Superior temporal gyrus (tissue), 1 donor: ENCODE data around the gene EP400.

ENCODE experiments used
- DNase-seq: peaks from one replicate; pipeline ENCODE4 v3.0.0-alpha.2; 2016; ENCODE audit errors: extremely low spot score

Gene EP400

DNA sequence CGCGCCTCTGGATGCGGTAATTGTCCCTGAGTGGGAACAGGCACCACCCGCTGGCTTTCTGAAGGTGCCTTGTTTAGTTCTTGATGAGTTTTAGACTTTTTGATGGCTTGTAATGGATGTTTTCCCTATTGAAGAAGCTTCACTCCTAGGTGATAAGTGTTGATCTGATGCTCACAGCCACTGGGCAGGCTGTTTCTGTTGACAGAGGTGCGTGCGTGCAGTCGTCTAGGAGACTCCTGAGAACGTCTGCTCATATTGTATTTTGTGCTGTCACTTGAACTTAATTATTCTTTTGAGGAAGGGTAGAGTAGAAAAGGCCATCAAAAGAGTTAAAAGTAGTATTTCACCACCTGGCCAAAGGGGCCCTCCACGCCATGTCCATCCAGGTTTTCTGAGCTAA lies 70.5 kb downstream of the EP400 start:
- DNase-seq = no peak

DNA sequence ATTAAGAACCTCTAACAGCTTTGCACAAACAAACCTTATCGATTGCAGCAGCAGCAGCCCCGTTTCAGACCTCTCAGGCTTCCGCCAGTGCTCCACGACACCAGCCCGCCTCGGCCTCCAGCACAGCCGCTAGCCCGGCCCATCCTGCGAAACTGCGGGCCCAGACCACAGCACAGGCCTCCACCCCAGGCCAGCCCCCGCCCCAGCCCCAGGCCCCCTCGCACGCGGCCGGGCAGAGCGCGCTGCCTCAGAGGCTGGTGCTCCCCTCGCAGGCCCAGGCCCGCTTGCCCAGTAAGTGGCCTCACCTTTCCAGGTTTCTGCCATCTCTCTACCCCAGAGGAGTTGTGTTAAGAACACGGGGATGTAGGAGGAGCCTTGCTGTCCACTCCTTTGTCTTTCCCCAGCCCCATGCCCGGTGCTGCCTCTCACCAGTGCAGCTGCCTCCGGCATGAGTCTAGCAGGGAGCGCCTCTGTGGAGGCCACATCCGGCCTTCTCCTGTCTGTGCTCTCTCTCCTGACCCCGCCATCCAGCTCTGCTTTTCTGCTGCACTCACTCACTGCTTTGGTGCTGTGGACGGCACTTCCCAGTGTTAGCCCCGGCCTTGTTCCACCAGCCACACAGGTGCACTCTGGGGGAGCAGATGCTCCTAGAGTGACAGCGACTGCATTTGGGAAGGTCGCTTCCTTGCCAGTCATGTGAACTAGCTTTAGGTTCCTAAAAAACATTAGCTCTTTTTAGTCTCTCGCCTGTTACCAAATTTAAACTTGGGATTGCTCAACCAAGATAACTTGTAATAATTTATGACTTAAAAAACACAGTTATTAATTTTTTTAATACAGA lies 71.5 kb downstream of the EP400 start:
- DNase-seq = no peak

DNA sequence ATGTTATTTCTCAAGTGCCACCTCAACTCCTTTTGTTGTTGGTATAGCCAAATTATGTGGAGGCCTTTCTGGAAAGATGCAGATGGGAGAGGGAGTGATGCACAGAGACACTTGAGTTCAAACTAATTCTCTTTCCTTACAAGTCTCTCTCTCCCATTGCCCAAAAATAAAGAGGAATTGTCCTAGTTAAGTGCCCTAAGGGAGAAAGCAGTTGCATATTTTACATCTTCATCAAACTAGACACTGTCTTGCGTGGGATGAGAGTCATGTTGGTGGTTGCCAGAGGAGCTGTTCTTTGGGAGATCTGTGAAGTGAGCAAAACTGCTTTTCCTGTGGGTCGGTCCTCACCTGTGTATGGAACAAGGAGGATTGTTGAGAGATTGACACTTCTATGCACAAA lies 72.2 kb downstream of the EP400 start:
- no peak for DNase-seq

DNA sequence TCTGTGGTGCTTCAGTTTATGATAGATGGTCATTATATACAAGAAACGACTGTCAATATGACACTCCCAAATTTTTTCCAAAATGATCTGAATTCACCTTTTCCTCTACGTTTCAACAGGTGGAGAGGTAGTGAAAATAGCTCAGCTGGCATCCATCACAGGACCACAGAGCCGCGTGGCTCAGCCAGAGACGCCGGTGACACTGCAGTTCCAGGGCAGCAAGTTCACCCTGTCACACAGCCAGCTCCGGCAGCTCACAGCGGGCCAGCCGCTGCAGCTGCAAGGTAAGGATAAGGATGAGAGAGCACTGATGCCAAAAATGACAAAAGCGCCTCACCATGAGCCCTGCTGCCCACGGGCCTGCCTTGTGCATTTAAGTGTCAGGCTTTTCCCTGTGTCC lies 73.9 kb downstream of the EP400 start:
- no peak for DNase-seq

DNA sequence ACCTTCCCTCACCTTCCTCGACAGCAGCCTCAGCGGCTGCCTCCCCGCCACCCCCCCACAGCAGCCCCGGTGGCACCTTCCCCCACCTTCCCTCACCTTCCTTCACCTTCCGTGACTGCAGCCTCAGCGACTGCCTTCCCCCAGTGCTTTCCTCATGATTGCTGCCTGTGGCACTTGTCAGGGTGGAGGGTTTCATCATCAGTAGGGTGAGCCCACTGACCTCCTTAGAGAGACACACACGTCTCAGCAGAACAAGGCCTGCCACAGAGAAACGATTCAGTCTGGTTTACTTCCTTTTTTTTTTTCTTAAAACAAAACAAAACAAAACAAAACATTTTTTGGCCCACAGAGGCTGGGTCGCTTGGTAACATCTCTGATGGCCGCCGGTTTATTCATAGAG lies 75.0 kb downstream of the EP400 start:
- DNase-seq = no peak

DNA sequence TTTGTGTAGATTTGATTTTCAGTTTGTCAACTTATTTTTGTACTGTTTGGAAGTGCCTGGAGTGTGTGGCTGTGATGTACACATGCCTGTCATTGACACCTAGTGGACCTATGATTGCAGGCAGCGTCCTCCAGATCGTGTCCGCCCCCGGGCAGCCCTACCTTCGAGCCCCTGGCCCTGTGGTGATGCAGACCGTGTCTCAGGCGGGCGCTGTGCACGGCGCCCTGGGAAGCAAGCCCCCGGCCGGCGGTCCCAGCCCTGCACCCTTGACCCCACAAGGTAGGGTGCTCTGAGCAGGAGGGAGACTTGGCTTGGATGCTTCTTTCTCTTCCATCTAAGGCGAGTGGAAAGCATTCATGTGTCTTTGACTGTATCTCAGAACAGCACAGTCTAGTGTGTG lies 75.8 kb downstream of the EP400 start:
- DNase-seq = no peak

DNA sequence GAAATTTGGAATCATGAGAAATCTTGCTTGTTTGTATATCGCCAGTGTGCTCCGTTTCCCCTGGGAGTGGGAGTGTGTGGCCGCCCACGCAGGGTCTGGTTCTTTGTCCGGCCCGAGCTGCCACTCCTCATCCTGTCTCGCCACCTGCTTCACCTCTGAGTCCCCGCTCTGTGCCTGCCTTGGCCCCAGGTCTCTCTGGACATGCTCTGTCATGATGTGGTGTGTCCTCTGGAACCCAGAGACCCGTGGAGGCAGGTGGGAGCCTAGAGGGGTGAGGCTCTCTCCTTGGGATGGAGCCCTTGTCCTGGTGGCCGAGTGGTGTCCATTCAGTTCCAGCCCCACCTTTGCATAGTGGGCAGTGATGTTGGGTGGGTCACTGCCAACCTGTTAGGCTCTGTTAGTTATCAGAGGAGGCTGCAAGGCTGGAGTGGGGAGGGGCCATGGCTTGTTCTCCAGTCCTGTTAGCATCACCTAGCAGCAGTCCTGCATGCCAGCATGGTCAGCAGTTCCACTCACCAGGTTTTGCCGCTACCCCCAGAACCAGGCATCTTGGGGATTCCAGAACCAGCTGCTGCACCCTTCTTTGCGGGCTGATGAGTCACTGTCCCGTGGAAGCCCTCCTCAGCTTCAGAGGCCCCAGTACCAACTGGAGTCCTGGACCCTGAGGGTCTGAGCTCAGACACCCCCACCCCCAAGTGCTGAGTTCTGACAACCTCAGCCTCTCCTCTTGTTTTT lies 76.5 kb downstream of the EP400 start:
- no peak for DNase-seq

DNA sequence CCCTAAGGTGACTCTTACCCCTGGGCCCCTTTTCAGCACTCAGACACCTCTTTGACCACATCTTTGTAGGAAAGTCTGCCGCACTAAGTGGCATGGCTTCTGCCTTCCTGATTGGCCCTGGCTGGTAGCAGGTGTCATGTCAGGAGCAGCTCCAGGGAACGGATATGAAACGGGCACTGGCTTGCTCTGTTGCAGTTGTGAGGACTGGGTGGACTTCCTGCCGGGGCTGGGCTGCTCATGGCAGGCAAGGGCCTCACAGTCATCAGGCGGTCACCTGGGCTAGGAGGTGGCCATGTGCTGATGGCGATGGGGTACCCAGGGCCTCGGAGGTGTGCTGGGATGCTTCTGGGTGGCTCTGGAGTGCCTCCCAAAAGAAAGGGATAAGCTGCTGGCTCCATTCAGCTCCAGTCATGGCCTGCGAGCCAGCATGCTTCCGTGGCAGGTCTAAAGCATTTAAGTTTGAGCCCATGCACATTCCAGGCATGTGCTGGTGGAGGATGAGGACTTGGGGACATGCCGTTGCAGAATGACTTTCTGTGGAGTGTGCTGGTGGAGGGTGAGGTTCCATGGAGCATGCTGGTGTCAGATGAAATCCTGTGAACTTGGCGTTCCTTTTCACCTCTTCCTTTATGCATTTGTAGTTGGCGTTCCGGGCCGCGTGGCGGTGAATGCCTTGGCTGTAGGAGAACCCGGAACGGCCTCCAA lies 77.2 kb downstream of the EP400 start:
- DNase-seq = no peak

DNA sequence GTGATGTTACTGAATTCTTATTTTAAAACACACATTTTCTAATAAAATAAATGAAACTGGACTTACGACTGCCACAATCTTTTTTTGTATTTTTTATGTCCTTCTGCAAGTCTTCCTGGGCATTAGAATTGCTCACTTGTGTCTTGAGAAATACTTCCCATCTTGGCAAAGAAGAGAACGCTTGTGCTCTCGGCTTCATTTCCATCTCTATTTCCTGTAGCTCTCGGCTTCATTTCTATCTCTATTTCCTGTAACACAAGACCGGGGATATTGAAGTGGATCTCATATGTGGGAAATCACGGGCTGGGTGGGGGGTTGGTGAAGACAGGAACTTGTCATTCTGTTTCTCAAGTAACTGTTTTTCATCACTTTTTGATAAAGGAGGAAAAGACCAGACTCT lies 77.9 kb downstream of the EP400 start:
- DNase-seq = no peak

DNA sequence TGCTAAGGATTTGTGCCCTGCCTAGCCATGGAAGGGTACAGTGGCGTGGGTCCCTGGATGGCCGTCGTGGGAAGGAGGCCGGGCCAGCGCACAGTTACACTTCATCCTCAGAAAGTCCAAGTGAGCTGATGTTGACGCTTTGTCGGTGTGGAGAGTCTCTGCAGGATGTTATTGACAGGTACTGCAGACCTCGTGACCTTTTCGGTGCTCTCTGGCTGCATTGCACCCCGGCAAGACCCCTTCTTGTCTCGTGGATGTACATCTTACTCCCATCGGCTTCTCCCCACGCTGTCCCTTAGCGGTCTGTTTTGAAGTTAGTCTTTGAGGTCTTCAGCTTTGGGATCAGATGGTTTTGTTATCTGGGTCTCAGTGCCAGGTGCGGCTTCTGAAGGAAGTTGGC lies 78.4 kb downstream of the EP400 start:
- DNase-seq = no peak

DNA sequence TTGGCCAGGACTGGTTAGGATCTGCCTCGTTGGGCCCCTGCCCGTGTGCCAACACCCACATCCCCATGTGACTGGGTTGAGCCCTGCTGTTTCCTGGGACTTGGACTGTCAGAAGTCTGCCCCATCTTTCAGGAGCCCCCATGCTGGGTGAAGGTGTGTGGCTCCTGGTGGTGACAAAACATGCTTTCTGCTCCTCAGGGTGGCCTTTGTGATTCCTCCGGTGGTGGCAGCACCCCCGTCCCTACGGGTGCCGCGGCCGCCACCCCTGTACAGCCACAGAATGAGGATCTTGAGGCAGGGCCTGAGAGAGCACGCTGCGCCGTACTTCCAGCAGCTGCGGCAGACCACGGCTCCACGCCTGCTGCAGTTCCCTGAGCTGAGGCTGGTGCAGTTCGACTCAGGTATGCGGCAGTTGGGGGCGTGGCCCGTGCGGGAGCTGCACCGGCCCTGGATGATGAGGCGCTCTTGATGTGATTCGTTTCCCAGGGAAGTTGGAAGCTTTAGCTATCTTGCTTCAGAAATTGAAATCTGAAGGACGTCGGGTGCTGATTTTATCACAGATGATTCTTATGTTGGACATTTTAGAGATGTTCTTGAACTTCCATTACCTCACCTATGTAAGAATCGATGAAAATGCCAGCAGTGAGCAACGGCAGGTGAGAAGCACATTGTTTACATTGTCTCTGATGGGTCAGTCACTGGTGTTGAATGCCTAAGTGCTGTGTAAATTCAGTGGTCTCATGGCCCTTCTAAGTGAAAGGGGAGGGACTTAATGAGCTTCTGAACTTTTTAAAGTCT lies 80.0 kb downstream of the EP400 start:
- no peak for DNase-seq

DNA sequence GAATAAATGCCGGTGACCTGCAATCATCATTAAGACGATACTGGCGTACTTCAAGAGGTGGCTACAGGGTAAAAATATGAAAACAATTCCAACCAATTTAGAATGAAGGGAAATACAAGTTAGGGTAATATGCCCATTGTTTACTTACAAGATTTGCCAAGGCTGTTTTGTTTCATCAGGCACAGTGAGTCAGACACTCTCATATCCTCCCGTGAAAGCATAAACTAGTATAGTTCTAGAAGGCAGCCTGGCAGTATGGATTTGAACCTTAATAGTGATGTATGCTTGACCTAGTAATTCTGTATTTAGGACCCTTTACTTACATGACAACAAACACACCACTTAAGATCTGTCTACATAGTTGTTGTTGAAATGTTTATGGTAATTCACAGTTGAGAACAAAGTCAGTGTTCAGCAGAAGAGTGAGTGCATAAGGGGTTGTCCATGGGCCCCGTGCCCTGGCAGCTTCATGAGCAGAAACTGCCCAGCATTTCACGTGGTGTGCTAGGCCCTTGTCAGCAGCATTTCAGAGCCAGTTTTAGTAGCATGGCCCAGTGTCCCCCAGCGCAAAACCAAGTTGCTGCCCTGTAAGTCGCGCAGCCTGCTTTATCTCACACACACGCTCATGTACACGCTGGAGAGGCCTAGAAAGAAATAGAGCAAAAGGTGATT lies 80.8 kb downstream of the EP400 start:
- DNase-seq = peak; percentile 87

DNA sequence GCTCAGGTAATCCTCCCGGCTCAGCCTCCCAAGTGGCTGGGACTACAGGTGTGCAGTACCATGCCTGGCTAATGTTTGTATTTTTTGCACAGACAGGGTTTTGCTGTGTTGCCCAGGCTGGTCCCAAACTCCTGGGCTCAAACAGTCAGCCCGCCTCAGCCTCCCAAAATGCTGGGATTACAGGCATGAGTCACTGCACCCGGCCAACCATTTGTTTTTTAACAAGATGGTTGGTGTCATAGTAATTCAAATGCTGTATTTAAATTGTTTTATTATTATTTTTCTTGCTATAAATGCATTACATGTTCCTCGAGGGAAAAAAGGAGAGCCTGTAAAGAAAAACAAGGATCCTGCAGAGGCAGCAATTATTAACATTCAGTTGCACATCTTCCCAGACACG lies 83.9 kb downstream of the EP400 start:
- no peak for DNase-seq

DNA sequence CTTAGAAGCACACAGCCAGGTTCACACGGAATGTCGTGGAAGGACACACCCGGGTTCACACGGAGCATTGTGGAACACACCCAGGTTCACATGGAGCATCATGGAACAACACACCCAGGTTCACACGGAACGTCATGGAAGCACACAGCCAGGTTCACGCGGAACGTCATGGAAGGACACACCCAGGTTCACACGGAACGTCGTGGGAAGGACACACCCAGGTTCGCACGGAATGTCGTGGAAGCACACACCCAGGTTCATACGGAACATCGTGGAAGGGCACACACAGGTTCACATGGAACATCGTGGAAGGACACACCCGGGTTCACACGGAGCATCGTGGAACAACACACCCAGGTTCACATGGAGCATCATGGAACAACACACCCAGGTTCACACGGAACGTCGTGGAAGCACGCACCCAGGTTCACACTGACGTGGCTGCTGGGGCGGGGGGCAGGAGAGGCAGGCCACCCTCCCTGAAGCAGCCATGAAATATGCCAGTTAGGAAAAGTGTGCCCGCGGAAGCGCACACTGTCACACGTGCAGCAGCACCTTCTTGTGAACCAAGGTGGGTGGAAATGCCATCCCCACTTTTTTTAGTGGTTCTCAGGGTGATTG lies 86.4 kb downstream of the EP400 start:
- no peak for DNase-seq

DNA sequence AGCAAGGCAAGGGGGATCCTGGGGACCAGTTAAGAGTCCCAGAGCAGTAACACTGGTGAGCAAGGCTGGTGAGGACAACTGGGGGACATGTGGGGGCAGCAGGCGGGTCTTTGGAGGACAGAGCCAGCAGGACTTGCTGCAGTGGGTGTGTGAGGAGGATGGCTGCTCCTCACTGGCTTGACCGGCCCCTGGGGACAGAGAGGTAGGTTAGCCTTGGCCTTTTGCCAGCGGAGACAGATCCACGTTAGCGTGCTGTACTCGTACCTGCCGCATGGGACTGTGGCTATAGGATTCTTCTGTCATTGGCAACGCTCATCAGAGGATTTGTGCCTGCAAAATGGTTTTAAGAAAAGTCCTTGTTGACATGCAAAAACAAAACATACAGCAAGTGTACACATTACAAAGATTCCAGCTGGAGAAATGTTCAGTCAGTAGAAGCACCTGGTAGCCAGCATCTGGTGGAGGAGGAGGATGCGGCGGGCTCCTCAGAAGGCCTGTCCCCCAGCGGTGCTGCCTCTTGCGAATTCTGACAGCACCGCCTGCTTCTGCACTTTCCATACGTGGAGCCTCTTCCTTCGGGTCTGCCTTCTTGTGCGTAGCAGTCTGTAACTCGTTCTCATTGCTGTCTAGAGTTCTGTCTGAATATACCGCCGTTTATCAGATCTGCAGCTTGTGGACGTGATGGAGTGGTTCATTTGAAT lies 91.3 kb downstream of the EP400 start:
- DNase-seq = no peak

DNA sequence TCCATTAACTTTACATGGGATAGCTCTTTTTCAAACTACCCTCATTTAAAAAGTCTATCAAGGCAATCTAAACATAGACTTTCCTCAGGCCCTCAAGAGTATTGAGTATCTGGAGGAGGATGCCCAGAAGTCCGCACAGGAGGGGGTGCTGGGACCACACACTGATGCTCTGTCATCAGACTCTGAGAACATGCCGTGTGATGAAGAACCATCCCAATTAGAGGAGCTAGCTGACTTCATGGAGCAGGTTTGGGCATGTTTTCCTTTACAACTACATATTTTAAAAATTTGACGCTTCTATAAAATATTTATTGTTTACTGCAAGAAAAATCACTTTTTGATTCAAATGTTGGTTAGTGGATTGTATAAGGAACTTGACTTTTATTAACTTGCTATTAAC lies 93.5 kb downstream of the EP400 start:
- no peak for DNase-seq

DNA sequence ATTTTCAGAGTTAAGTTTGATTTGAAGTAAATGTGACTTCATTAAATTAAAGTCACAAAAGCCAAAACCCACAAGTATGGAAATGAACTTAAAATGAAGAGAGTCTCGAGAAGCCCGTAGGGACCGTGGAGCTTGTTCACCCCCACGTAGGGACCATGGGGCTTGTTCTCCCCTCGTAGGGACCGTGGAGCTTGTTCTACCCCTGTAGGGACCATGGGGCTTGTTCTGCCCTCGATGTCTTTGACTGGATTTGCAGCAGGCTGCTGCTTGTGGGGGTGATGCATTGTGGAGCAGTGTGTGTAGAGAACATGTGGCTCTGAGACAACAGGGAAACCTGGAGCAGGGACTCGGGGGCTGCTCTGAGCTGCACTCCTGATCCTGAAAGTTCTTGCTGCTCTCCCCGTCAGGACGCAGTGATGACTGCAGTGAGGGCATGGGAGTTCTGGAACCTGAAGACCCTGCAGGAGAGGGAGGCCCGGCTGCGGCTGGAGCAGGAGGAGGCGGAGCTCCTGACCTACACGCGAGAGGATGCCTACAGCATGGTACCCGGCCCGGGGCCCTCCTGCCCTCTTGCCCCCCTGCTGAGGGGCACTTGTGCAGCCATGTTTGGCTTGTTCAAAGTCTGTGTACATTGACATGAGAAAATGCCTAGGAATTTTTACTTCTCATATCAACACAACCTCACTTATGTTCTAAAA lies 94.2 kb downstream of the EP400 start:
- no peak for DNase-seq

DNA sequence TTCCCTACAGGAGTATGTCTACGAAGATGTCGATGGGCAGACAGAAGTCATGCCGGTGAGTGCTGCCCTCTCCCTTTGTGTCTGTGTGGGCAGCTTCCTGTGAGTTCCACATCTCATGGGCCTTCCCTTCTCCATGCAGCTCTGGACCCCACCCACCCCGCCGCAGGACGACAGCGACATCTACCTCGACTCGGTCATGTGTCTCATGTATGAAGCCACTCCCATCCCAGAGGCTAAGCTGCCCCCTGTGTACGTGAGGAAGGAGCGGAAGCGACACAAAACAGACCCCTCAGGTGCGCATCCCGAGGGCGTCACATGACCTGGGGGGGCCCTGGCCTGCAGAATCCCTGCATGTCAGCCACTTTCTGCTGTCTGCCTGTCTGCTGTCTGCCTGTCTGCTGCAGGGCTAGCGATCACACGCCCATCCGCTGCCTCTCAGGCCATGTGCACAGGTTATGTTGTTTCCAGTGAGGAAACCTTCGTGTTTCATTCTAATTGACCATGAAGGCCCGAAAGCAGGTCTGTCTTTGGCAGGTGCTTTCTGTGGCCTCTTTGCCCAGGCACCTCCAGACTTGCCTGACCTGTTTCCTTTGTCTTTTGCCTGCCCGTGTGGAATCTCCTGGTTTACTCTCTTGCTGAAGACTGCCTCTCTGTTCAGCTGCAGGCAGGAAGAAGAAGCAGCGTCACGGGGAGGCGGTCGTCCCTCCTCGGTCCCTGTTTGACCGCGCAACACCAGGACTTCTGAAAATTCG lies 95.1 kb downstream of the EP400 start:
- DNase-seq = no peak

DNA sequence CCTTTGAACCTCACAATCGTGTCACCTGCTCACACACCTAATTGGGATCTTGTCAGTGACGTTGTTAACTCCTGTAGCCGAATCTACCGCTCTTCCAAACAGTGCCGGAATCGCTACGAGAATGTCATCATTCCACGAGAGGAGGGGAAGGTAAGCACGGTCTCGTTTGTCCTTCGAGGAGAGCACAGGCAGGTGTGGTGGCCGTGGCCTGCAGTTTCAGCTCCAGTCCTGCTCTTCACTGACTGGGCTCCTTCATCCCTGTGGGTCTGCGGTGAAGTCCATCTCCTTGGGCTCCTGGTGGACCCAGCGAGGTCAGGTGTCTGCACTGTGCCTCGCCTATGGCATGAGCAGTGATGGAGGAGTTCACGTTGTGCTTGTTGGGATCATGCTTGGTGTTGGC lies 96.0 kb downstream of the EP400 start:
- no peak for DNase-seq
